Karpas-422 (cell line): ENCODE data around the gene TAOK3. TPM values are rescaled to one million over a fixed set of nuclear protein-coding genes. Genes with fewer than 3 reads are reported as not detected.

Experiments
- DNase-seq: peaks from one replicate; pipeline ENCODE4 v3.0.0-alpha.2; 2015
- H2AFZ ChIP-seq: fragments of 200-600 bp; sonication (generic); 2 replicates; pipeline ENCODE4 v1.6.1; 2014; ENCODE audit warnings: antibody characterized with exemption, low read length, mixed read lengths
- H3K27ac ChIP-seq: fragments of 200-600 bp; sonication (generic); 2 replicates; pipeline ENCODE4 v1.5.1; 2014; ENCODE audit warnings: mild to moderate bottlenecking, low read length, moderate library complexity
- H3K27me3 ChIP-seq: fragments of 200-600 bp; sonication (generic); 2 replicates; pipeline ENCODE4 v1.6.1; 2014; ENCODE audit warnings: low read length, mixed read lengths
- H3K36me3 ChIP-seq: fragments of 200-600 bp; sonication (generic); 2 replicates; pipeline ENCODE4 v1.6.1; 2014; ENCODE audit warnings: low read length, mixed read lengths; ENCODE audit not compliant: insufficient read depth
- H3K4me1 ChIP-seq: fragments of 200-600 bp; sonication (generic); 2 replicates; pipeline ENCODE4 v1.6.1; 2014; ENCODE audit warnings: mild to moderate bottlenecking, low read length, mixed read lengths
- H3K4me2 ChIP-seq: fragments of 200-600 bp; sonication (generic); 2 replicates; pipeline ENCODE4 v1.6.1; 2014; ENCODE audit warnings: low read length, low read depth, mild to moderate bottlenecking; ENCODE audit not compliant: poor library complexity, severe bottlenecking
- H3K4me3 ChIP-seq: fragments of 200-600 bp; sonication (generic); 2 replicates; pipeline ENCODE4 v1.5.1; 2014; ENCODE audit warnings: mild to moderate bottlenecking, antibody characterized with exemption, low read length, mixed read lengths
- H3K79me2 ChIP-seq: fragments of 200-600 bp; sonication (generic); 2 replicates; pipeline ENCODE4 v1.6.1; 2014; ENCODE audit warnings: mild to moderate bottlenecking, low read length, mixed read lengths
- H3K9ac ChIP-seq: fragments of 200-600 bp; sonication (generic); 2 replicates; pipeline ENCODE4 v1.6.0; 2014; ENCODE audit warnings: low read length
- H3K9me2 ChIP-seq: fragments of 200-600 bp; sonication (generic), shearing (Covaris generic); replicated peaks from 2 replicates; pipeline ENCODE4 v1.6.0; 2014; ENCODE audit warnings: mild to moderate bottlenecking, low read length, moderate library complexity; ENCODE audit not compliant: insufficient read depth
- H3K9me3 ChIP-seq: fragments of 300-700, 200-600 bp; sonication (generic); 2 replicates; pipeline ENCODE4 v1.6.1; 2014; ENCODE audit warnings: low read length, mixed read lengths
- H4K20me1 ChIP-seq: fragments of 200-600 bp; sonication (generic); 2 replicates; pipeline ENCODE4 v1.6.1; 2014; ENCODE audit warnings: mild to moderate bottlenecking, antibody characterized with exemption, low read length, low read depth; ENCODE audit not compliant: insufficient read depth
- total RNA-seq: library from RNA; depleted of rRNA; stranded (reverse); fragments of >200 nt; shearing (Covaris generic); gene quantifications from 2 replicates; pipeline ENCODE4 v1.2.3, GENCODE V29; 2014; ENCODE audit warnings: low replicate concordance

TAOK3 gene
- total RNA-seq, 1 experiment from 2014 or later = 86.7 TPM

- Histone ChIP-seq H3K9me3 (no peaks in the 10 kb centered on the region), H3K4me2 (peak within 1 kb of the TSS; percentile 90), H3K36me3 (peaks cover 13% of the 10 kb centered on the region; the same call in 1 of the 2 replicates), H3K9ac (peak within 1 kb of the TSS; percentile 96), H4K20me1 (peaks cover 31% of the 10 kb centered on the region; the same call in 1 of the 2 replicates), H3K9me2 (no peaks in the 10 kb centered on the region), H3K27me3 (no peaks in the 10 kb centered on the region), H3K79me2 (peaks cover 75% of the 10 kb centered on the region), H3K27ac (peak within 1 kb of the TSS; percentile 65), H3K4me3 (peak within 1 kb of the TSS; percentile 86), H3K4me1 (peaks cover 34% of the 10 kb centered on the region), H2AFZ (peak within 1 kb of the TSS; percentile 69)
- DNase-seq = peak; percentile 97
These were observed 3.6 kb upstream of the TAOK3 start, which contains the start of gene SUDS3 for GRCh38 chr12:118376089-118377020. Gene SUDS3 (plus strand): TSS chr12:118376555. CDS start chr12:118376692, 137 bp downstream.

- DNase-seq = no peak
- peaks cover 31% of the 10 kb centered on the region; the same call in 1 of the 2 replicates for H4K20me1 ChIP-seq
- no peaks in the 10 kb centered on the region for H3K9me2 ChIP-seq
- H3K9ac ChIP-seq = peak overlapping the region; percentile 96
- no peaks in the 10 kb centered on the region for H3K9me3 ChIP-seq
- H3K27ac ChIP-seq = peak overlapping the region; percentile 65
- peak overlapping the region; percentile 86 for H3K4me3 ChIP-seq
- H3K4me2 ChIP-seq = peak overlapping the region; percentile 90
- H2AFZ ChIP-seq = peak overlapping the region; percentile 69
- peaks cover 10% of the 10 kb centered on the region; the same call in 1 of the 2 replicates for H3K36me3 ChIP-seq
- peaks cover 80% of the 10 kb centered on the region for H3K79me2 ChIP-seq
- no peaks in the 10 kb centered on the region for H3K27me3 ChIP-seq
- peaks cover 43% of the 10 kb centered on the region for H3K4me1 ChIP-seq
These were observed 2.6 kb upstream of the TAOK3 start for GRCh38 chr12:118375348-118375747.

GRCh38 chr12:118374909-118375308 lies 2.2 kb upstream of the TAOK3 start:
- Histone ChIP-seq H3K9me2 (no peaks in the 10 kb centered on the region), H3K27ac (peak overlapping the region; percentile 65), H3K79me2 (peaks cover 80% of the 10 kb centered on the region), H3K9me3 (no peaks in the 10 kb centered on the region), H2AFZ (no peak overlapping the region), H3K36me3 (peaks cover 6% of the 10 kb centered on the region; the same call in 1 of the 2 replicates), H3K4me3 (peak overlapping the region; percentile 93), H3K4me1 (peaks cover 47% of the 10 kb centered on the region), H3K9ac (peak overlapping the region; percentile 96; the same call in 1 of the 2 replicates), H3K4me2 (peak overlapping the region; percentile 90), H3K27me3 (no peaks in the 10 kb centered on the region), H4K20me1 (peaks cover 30% of the 10 kb centered on the region; the same call in 1 of the 2 replicates)
- DNase-seq = no peak

GRCh38 chr12:118374126-118374725 lies 1.5 kb upstream of the TAOK3 start:
- H2AFZ ChIP-seq = no peak overlapping the region
- peaks cover 23% of the 10 kb centered on the region; the same call in 1 of the 2 replicates for H4K20me1 ChIP-seq
- no peak for DNase-seq
- peak overlapping the region; percentile 93 for H3K4me3 ChIP-seq
- H3K4me2 ChIP-seq = peak overlapping the region; percentile 90
- peaks cover 80% of the 10 kb centered on the region for H3K79me2 ChIP-seq
- peaks cover 49% of the 10 kb centered on the region for H3K4me1 ChIP-seq
- no peaks in the 10 kb centered on the region for H3K27me3 ChIP-seq
- no peaks in the 10 kb centered on the region for H3K9me2 ChIP-seq
- H3K9ac ChIP-seq = peak overlapping the region; percentile 79
- peak overlapping the region; percentile 65 for H3K27ac ChIP-seq
- no peaks in the 10 kb centered on the region for H3K9me3 ChIP-seq
- 0 out of 2 replicates have a peak, but pooled peaks cover under 1% of the 10 kb centered on the region for H3K36me3 ChIP-seq

- peak overlapping the region; percentile 93 for H3K4me3 ChIP-seq
- H3K27ac ChIP-seq = peak overlapping the region; percentile 49
- DNase-seq = no peak
- H4K20me1 ChIP-seq = peaks cover 23% of the 10 kb centered on the region; the same call in 1 of the 2 replicates
- H3K4me1 ChIP-seq = peaks cover 50% of the 10 kb centered on the region
- H3K9ac ChIP-seq = peak overlapping the region; percentile 79
- peak overlapping the region; percentile 90 for H3K4me2 ChIP-seq
- peaks cover 80% of the 10 kb centered on the region for H3K79me2 ChIP-seq
- H3K27me3 ChIP-seq = no peaks in the 10 kb centered on the region
- H2AFZ ChIP-seq = no peak overlapping the region
- H3K36me3 ChIP-seq = no peaks in the 10 kb centered on the region
- no peaks in the 10 kb centered on the region for H3K9me2 ChIP-seq
- no peaks in the 10 kb centered on the region for H3K9me3 ChIP-seq
These were observed 909 bp upstream of the TAOK3 start for GRCh38 chr12:118373616-118374015.

- H3K27ac ChIP-seq = peak overlapping the region; percentile 53
- H3K4me3 ChIP-seq = peak overlapping the region; percentile 93
- peaks cover 47% of the 10 kb centered on the region for H3K4me1 ChIP-seq
- H3K9me3 ChIP-seq = no peaks in the 10 kb centered on the region
- H3K4me2 ChIP-seq = peak overlapping the region; percentile 87
- H3K9me2 ChIP-seq = no peaks in the 10 kb centered on the region
- peak; percentile 65 for DNase-seq
- H3K27me3 ChIP-seq = no peaks in the 10 kb centered on the region
- H3K9ac ChIP-seq = peak overlapping the region; percentile 94
- peaks cover 7% of the 10 kb centered on the region; the same call in 1 of the 2 replicates for H4K20me1 ChIP-seq
- H3K36me3 ChIP-seq = no peaks in the 10 kb centered on the region
- H2AFZ ChIP-seq = 0 out of 2 replicates have a peak overlapping the region, but pooled peaks have one; percentile 12
- peaks cover 80% of the 10 kb centered on the region for H3K79me2 ChIP-seq
These were observed 1.1 kb downstream of the TAOK3 start for GRCh38 chr12:118371321-118372282.

- H3K27ac ChIP-seq = peak overlapping the region; percentile 53
- no peaks in the 10 kb centered on the region for H3K9me3 ChIP-seq
- H4K20me1 ChIP-seq = peaks cover 7% of the 10 kb centered on the region; the same call in 1 of the 2 replicates
- H3K36me3 ChIP-seq = no peaks in the 10 kb centered on the region
- peak overlapping the region; percentile 87 for H3K4me2 ChIP-seq
- no peak overlapping the region for H2AFZ ChIP-seq
- H3K9me2 ChIP-seq = no peaks in the 10 kb centered on the region
- H3K9ac ChIP-seq = peak overlapping the region; percentile 94
- H3K27me3 ChIP-seq = no peaks in the 10 kb centered on the region
- peak overlapping the region; percentile 93 for H3K4me3 ChIP-seq
- H3K4me1 ChIP-seq = peaks cover 43% of the 10 kb centered on the region
- DNase-seq = no peak
- peaks cover 86% of the 10 kb centered on the region for H3K79me2 ChIP-seq
These were observed 2.1 kb downstream of the TAOK3 start for GRCh38 chr12:118370601-118371000.
